Measurements from ENCODE around the gene GREB1. TPM values are rescaled to one million over a fixed set of nuclear protein-coding genes. Genes with fewer than 3 reads are reported as not detected.
A peak's percentile ranks its signal among the peaks of the same experiment; 100 is the strongest.

The GREB1 gene
- total and polyA plus RNA-seq, 2 experiments from 2014 or later, result 12.0 to 35.0 TPM

- TF ChIP-seq, protein P1, sequence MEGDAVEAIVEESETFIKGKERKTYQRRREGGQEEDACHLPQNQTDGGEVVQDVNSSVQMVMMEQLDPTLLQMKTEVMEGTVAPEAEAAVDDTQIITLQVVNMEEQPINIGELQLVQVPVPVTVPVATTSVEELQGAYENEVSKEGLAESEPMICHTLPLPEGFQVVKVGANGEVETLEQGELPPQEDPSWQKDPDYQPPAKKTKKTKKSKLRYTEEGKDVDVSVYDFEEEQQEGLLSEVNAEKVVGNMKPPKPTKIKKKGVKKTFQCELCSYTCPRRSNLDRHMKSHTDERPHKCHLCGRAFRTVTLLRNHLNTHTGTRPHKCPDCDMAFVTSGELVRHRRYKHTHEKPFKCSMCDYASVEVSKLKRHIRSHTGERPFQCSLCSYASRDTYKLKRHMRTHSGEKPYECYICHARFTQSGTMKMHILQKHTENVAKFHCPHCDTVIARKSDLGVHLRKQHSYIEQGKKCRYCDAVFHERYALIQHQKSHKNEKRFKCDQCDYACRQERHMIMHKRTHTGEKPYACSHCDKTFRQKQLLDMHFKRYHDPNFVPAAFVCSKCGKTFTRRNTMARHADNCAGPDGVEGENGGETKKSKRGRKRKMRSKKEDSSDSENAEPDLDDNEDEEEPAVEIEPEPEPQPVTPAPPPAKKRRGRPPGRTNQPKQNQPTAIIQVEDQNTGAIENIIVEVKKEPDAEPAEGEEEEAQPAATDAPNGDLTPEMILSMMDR (conservative IDR thresholded peaks at IDR 0.05; ENCODE audit: low read depth in 2 of 2), result no peak
These were observed 7.9 kb downstream of the GREB1 start (continued) for GRCh38 chr2:11541693-11542274.

GRCh38 chr2:11542275-11542819 is 8.5 kb downstream of the GREB1 start:
- H3K27ac Mint-ChIP-seq, result peak overlapping the region; percentile 65; the same call in 1 of the 2 replicates
- H3K36me3 Mint-ChIP-seq (ENCODE audit: low read depth), result no peaks in the 10 kb centered on the region; the same call in 2 of the 3 replicates
- peaks cover 18% of the 10 kb centered on the region for H3K27me3 Mint-ChIP-seq (ENCODE audit: insufficient read depth, low read depth, poor library complexity)
- H3K36me3 ChIP-seq (ENCODE audit: insufficient read depth), result no peaks in the 10 kb centered on the region
- no peaks in the 10 kb centered on the region for H3K9me3 Mint-ChIP-seq
- no peaks in the 10 kb centered on the region for H3K27me3 ChIP-seq (ENCODE audit: insufficient read depth)
- DNase-seq (ENCODE audit: low spot score) (peak; percentile 12), ATAC-seq (peak; percentile 6; the same call in 1 of the 3 replicates)
- peak overlapping the region; percentile 73 for H3K4me2 ChIP-seq
- no peaks in the 10 kb centered on the region for H3K9me2 ChIP-seq (ENCODE audit: insufficient read depth)
- 0 out of 2 replicates have a peak, but pooled peaks cover 7% of the 10 kb centered on the region for H4K20me1 ChIP-seq (replicated peaks; ENCODE audit: insufficient read depth)
- TF ChIP-seq EZH2phosphoT487 (IDR thresholded peaks at IDR 0.05; ENCODE audit: unreplicated experiment), result no peak
- no peak for TF ChIP-seq ZNF331 (CRISPR knock-in tag; IDR thresholded peaks at IDR 0.05; ENCODE audit: low read depth)
- no peak for TF ChIP-seq NANOG (IDR thresholded peaks at IDR 0.05; ENCODE audit: borderline replicate concordance)
- no peak overlapping the region for H3K4me3 ChIP-seq
- H3K4me1 Mint-ChIP-seq, result peaks cover 47% of the 10 kb centered on the region
- H3K27ac ChIP-seq (ENCODE audit: low read depth), result peak overlapping the region; percentile 7; the same call in 1 of the 2 replicates
- peaks cover 52% of the 10 kb centered on the region for H3K4me1 ChIP-seq (ENCODE audit: insufficient read depth)
- peaks cover 33% of the 10 kb centered on the region for H3K79me2 ChIP-seq (replicated peaks; ENCODE audit: insufficient read depth)
- no peak overlapping the region for H2AFZ ChIP-seq
- peak overlapping the region; percentile 31; the same call in 1 of the 3 replicates for H3K4me3 Mint-ChIP-seq
- H3F3A ChIP-seq (replicated peaks; ENCODE audit: low read depth), result no peaks in the 10 kb centered on the region

GRCh38 chr2:11543337-11544216 is 9.7 kb downstream of the GREB1 start:
- no peak overlapping the region for H3K27ac ChIP-seq (ENCODE audit: low read depth)
- Mint-ChIP-seq H3K27me3 (ENCODE audit: insufficient read depth, low read depth, poor library complexity) (peaks cover 20% of the 10 kb centered on the region), H3K9me3 (no peaks in the 10 kb centered on the region), H3K27ac (no peak overlapping the region), H3K4me3 (no peak overlapping the region; the same call in 2 of the 3 replicates), H3K4me1 (peaks cover 52% of the 10 kb centered on the region), H3K36me3 (ENCODE audit: low read depth) (peaks cover 5% of the 10 kb centered on the region; the same call in 2 of the 3 replicates)
- peaks cover 51% of the 10 kb centered on the region for H3K4me1 ChIP-seq (ENCODE audit: insufficient read depth)
- H3K4me2 ChIP-seq, result no peak overlapping the region
- no peak for TF ChIP-seq CREB1 (CRISPR knock-in tag; IDR thresholded peaks at IDR 0.05; ENCODE audit: low read depth)
- no peak for TF ChIP-seq JUNB (IDR thresholded peaks at IDR 0.05; ENCODE audit: unreplicated experiment)
- TF ChIP-seq, protein P1 (conservative IDR thresholded peaks at IDR 0.05; ENCODE audit: low read depth in 2 of 2), result peak in 1 of 2 experiments; percentile 30; a peak in 2 of 4 replicates
- TF ChIP-seq EZH2 (IDR thresholded peaks at IDR 0.05; ENCODE audit: low read depth, unreplicated experiment), result no peak
- no peaks in the 10 kb centered on the region for H3F3A ChIP-seq (replicated peaks; ENCODE audit: low read depth)
- H3K4me3 ChIP-seq, result no peak overlapping the region
- no peaks in the 10 kb centered on the region for H3K36me3 ChIP-seq (ENCODE audit: insufficient read depth)
- no peaks in the 10 kb centered on the region for H3K27me3 ChIP-seq (ENCODE audit: insufficient read depth)
- peaks cover 44% of the 10 kb centered on the region for H3K79me2 ChIP-seq (replicated peaks; ENCODE audit: insufficient read depth)
- no peaks in the 10 kb centered on the region for H3K9me2 ChIP-seq (ENCODE audit: insufficient read depth)
- no peak overlapping the region for H2AFZ ChIP-seq
- ATAC-seq (no peak), DNase-seq (ENCODE audit: low spot score) (no peak)
- H4K20me1 ChIP-seq (replicated peaks; ENCODE audit: insufficient read depth), result 0 out of 2 replicates have a peak, but pooled peaks cover 11% of the 10 kb centered on the region
